Mucosa of descending colon (tissue), 3 donors: ENCODE measurements around the gene SRP9. TPM values are rescaled to one million over a fixed set of nuclear protein-coding genes. Genes with fewer than 3 reads are reported as not detected.
"Not testable (repeated sequence)": the region's sequence is repeated elsewhere in the genome, so short reads cannot be mapped to it uniquely, and the experiment has no call there.

Source experiments
- ATAC-seq: fragments of 200-7000 bp; cut with Tn5 transposase; one replicate; pipeline ENCODE4 v1.9.1; 2020; ENCODE audit warnings: mild to moderate bottlenecking, moderate library complexity
- DNase-seq, 3 donors: peaks; one replicate each; pipeline ENCODE4 v3.0.0-alpha.2; 2020
- H3K36me3 ChIP-seq: fragments of 200-600 bp; one replicate; pipeline ENCODE4 v1.8.0; 2021; ENCODE audit warnings: low read depth, mild to moderate bottlenecking
- H3K4me1 ChIP-seq: fragments of 200-600 bp; one replicate; pipeline ENCODE4 v1.8.0; 2021; ENCODE audit warnings: low read depth, mild to moderate bottlenecking
- H3K4me3 ChIP-seq: fragments of 200-600 bp; one replicate; pipeline ENCODE4 v1.8.0; 2021; ENCODE audit warnings: mild to moderate bottlenecking
- H3K9me3 ChIP-seq: fragments of 200-600 bp; one replicate; pipeline ENCODE4 v1.8.0; 2021; ENCODE audit warnings: mild to moderate bottlenecking
- intact Hi-C, 2 donors: fragments of 100-400 bp; cut with DNase I in 1 of 2; cut with micrococcal nuclease in 1 of 2; formaldehyde crosslinking; loops; one replicate each; pipeline versions ENCODE4 v1.11.0 to v1.11.1; 2022; cut with DNase I, micrococcal nuclease
- total RNA-seq, 3 donors: library from RNA; stranded (reverse); fragmentation: NEBNext Ultra II Directional in 2 of 3; extraction: Animal tissue kit (Norgen Biotek cat#: 25700) in 2 of 3; gene quantifications; one replicate each; pipeline versions ENCODE4 v1.2.1 to v1.2.4, GENCODE V29; 2021 to 2023
- TF ChIP-seq, protein P1 (sequence below): fragments of 200-600 bp; IDR thresholded peaks from one replicate; pipeline ENCODE4 v1.8.0; 2022; ENCODE audit warnings: antibody characterized with exemption, mild to moderate bottlenecking
- donor health status: DM: no; HTN: no; CAD: no; lungs with moderate emphysema.
- donor health status: DM: no; HTN: no; CAD: no.
- donor health status: DM: no; HTN: yes; CAD: no.

Gene SRP9
- total RNA-seq, 3 donors from 2014 or later, result 168 to 208 (median 187) TPM

DNA sequence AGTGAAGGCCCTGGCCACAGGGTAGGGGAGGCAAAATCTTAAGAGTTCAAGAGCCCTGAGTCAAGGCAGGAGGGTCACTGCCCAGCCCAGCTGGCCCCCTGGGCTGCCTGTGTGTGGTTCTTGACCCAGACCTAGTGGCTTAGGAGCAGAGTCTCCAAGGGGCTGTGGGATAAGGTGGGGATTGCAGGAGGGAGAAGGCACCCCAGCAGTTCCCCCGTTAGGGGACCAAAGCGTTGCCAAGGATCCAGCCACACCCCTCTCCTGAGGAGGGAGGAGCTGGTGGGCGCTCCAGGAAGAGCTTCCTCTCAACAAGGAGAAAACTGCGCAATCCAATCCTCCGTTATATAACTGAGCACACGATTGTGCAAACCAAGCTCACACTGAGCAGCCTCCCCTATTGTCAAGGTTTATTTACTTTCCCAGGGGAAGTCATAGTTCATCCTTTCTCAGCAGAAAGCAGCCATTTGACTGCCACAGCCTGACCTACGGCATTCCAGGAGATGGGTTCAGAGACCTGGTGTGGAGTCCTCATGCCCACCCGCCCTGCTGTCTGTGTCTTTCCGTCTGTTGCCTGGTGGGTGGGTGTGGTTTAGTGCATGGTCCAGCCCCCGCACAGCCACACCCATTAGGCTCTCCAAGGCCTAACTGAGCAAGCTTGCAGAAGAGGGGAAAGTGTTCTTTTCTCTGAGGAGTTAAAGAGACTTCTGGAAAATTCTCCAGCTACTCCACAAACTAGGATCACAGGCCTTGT is 35.8 kb downstream of the SRP9 start:
- DNase-seq (peak; percentile 70 to 73 (median 71)), ATAC-seq (peak; percentile 63)
- Histone ChIP-seq H3K36me3 (no peaks in the 10 kb centered on the region), H3K4me1 (peaks cover 40% of the 10 kb centered on the region), H3K4me3 (no peak overlapping the region), H3K9me3 (no peaks in the 10 kb centered on the region)
- TF ChIP-seq, protein P1, sequence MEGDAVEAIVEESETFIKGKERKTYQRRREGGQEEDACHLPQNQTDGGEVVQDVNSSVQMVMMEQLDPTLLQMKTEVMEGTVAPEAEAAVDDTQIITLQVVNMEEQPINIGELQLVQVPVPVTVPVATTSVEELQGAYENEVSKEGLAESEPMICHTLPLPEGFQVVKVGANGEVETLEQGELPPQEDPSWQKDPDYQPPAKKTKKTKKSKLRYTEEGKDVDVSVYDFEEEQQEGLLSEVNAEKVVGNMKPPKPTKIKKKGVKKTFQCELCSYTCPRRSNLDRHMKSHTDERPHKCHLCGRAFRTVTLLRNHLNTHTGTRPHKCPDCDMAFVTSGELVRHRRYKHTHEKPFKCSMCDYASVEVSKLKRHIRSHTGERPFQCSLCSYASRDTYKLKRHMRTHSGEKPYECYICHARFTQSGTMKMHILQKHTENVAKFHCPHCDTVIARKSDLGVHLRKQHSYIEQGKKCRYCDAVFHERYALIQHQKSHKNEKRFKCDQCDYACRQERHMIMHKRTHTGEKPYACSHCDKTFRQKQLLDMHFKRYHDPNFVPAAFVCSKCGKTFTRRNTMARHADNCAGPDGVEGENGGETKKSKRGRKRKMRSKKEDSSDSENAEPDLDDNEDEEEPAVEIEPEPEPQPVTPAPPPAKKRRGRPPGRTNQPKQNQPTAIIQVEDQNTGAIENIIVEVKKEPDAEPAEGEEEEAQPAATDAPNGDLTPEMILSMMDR, result no peak
- intact Hi-C loops, result no loop called here

DNA sequence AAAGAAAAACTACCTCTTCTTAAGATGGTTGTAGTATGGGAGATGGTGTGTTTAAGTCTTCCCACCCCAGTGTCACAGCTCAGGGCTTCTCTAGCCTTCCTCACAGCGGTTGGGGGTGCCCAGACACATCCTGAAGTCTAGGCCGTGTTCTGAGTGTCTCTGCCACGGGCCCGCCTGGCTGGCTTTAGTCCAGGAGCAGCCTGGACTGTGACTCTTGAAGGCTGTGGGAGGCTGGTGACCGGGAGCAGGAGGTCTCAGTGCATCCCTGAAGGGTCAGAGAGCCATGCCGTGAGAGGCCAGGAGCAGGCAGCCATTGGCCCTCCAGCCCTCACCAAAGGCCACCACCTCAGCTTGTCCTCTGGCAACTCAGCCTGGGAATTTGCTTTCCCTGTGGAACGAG is 36.8 kb downstream of the SRP9 start:
- peaks cover 40% of the 10 kb centered on the region for H3K4me1 ChIP-seq
- intact Hi-C loops, result no loop called here
- TF ChIP-seq, protein P1, result no peak
- no peak overlapping the region for H3K4me3 ChIP-seq
- H3K9me3 ChIP-seq, result no peaks in the 10 kb centered on the region
- DNase-seq (no peak), ATAC-seq (no peak)
- H3K36me3 ChIP-seq, result no peaks in the 10 kb centered on the region

DNA sequence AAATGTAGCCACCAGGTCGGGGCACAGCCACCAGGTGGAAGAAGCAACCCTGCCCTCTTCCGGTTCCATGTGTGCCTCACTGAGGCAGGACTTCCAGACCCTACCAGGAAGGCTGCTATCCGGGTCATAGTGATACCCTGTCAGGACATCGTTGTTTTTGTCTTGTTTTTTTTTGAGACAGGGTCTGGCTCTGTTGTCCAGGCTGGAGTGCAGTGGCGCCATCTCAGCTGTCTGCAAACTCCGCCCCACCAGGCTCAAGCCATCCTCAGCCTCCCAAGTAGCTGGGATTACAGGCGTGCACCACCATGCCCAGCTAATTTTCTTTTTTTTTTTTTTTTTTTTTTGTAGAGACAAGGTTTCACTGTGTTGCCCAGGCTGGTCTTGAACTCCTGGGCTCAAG is 37.5 kb downstream of the SRP9 start:
- ATAC-seq, result not testable (repeated sequence)

GRCh38 chr1:225815526-225816178 is 38.0 kb downstream of the SRP9 start:
- intact Hi-C loops, result no loop called here
- TF ChIP-seq, protein P1, result no peak
- H3K9me3 ChIP-seq, result no peaks in the 10 kb centered on the region
- DNase-seq, result no peak
- no peak for ATAC-seq
- no peaks in the 10 kb centered on the region for H3K36me3 ChIP-seq
- no peak overlapping the region for H3K4me3 ChIP-seq
- peaks cover 37% of the 10 kb centered on the region for H3K4me1 ChIP-seq

More for the DNA sequence above, 37.5 kb downstream of the SRP9 start:
- H3K9me3 ChIP-seq, H3K36me3 ChIP-seq, DNase-seq, intact Hi-C loops, H3K4me3 ChIP-seq: not testable (repeated sequence)
- H3K4me1 ChIP-seq, result peaks cover 37% of the 10 kb centered on the region

DNA sequence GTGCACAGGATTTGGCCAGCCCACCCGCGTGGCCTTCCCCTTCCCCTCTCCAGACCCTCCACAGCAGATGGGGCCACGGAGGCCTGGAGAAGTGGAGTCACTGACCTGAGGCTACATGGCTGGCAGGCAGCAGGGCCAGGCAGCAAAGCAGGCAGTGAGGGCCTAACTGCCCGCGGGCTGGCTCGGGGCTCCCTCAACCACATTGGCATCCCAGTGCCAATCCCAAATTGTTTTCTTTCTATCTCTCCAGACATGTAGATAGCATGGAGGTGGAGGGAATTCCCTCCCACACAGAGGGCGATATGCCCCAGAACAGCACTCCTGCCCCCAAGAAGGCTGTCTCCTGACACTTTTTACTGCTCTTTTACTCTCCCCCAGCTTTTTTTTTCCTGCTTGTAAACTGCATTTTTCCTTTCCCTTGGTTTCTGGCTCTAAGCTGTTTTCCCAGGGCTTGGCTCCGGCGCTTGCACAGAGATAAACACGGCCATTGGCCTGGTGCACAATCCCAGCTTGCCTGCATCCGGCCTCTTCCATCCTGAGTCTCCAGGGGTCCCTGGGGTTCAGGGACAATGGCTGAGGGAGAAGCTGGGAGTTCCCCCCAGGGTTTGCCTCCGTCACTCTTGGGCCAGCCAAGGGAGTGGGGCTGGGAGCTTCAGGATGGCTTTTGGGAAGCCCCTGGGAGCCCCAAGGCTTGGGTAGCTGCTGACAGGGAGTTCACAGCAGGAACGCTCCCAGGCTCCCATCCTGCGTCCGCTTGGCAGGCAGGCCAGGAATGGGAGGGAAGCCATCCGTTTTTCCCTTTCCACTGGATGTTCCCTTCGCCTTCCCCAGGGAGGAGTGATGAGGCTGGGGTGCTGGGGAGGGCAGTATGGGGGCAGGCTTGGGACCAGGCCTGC is 39.3 kb downstream of the SRP9 start:
- intact Hi-C loops, result no loop called here
- TF ChIP-seq, protein P1, result no peak
- Histone ChIP-seq H3K36me3 (no peaks in the 10 kb centered on the region), H3K9me3 (no peaks in the 10 kb centered on the region), H3K4me1 (peaks cover 39% of the 10 kb centered on the region), H3K4me3 (no peak overlapping the region)
- ATAC-seq (peak; percentile 19), DNase-seq (peak; percentile 51 to 63 (median 62))
